GM23338 (cell line): Measurements from ENCODE around the gene RFC2.

Experiments used
- CREB1 ChIP-seq: fragments of 250-450 bp; sonication (Bioruptor Pico); IDR thresholded peaks from 2 replicates; pipeline ENCODE4 v1.5.0; 2020; ENCODE audit warnings: low read depth, mild to moderate bottlenecking, moderate library complexity
- EZH2 ChIP-seq: fragments of 200-600 bp; sonication (generic); IDR thresholded peaks from one replicate; pipeline ENCODE4 v1.8.0; 2017; ENCODE audit warnings: antibody characterized with exemption, mild to moderate bottlenecking, low read depth; ENCODE audit not compliant: unreplicated experiment
- POLR2AphosphoS5 ChIP-seq: IDR thresholded peaks from 2 replicates; pipeline ENCODE4 v1.6.1; 2016; ENCODE audit warnings: antibody characterized with exemption, low read depth
- TF ChIP-seq, protein P1 (sequence below), 2 experiments: fragments of 200-600 bp in 1 of 2; sonication (generic) in 1 of 2; conservative IDR thresholded peaks; 2 replicates each; pipeline versions ENCODE4 v1.5.1 to v1.6.1; 2016 to 2017; ENCODE audit warnings: antibody characterized with exemption in 2 of 2, low read depth in 2 of 2, mild to moderate bottlenecking in 2 of 2, moderate library complexity in 1 of 2

DNA sequence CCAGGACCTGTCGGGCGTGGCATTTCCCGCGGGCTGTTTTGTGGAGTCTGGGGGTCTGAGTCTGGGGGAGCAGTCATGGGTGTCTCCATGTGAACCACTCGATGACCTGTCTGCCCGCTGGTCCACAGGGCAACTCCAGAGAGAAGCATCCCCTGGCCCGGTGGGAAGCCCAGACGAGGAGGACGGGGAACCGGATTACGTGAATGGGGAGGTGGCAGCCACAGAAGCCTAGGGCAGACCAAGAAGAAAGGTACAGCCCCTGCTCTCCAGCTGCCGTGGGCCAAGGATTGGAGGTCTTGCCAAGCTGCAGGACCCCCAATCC is 29.7 kb downstream of the RFC2 start:
- TF ChIP-seq, protein P1, sequence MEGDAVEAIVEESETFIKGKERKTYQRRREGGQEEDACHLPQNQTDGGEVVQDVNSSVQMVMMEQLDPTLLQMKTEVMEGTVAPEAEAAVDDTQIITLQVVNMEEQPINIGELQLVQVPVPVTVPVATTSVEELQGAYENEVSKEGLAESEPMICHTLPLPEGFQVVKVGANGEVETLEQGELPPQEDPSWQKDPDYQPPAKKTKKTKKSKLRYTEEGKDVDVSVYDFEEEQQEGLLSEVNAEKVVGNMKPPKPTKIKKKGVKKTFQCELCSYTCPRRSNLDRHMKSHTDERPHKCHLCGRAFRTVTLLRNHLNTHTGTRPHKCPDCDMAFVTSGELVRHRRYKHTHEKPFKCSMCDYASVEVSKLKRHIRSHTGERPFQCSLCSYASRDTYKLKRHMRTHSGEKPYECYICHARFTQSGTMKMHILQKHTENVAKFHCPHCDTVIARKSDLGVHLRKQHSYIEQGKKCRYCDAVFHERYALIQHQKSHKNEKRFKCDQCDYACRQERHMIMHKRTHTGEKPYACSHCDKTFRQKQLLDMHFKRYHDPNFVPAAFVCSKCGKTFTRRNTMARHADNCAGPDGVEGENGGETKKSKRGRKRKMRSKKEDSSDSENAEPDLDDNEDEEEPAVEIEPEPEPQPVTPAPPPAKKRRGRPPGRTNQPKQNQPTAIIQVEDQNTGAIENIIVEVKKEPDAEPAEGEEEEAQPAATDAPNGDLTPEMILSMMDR (conservative IDR thresholded peaks at IDR 0.05; ENCODE audit: low read depth in 2 of 2), result no peak
- TF ChIP-seq POLR2AphosphoS5 (no peak), EZH2 (no peak), CREB1 (no peak)
